NCI-H82 (cell line): ENCODE data around the gene MEF2D.
A peak's percentile ranks its signal among the peaks of the same experiment; 100 is the strongest.

Source experiments
- DNase-seq: peaks from one replicate; lab custom pipeline; 2025; lab: John Stamatoyannopoulos, UW

Gene MEF2D

GRCh38 chr1:156500793-156501506 is 375 bp upstream of the MEF2D start:
- DNase-seq, result peak; percentile 98

GRCh38 chr1:156499842-156500542 is 583 bp downstream of the MEF2D start:
- DNase-seq, result peak; percentile 81

GRCh38 chr1:156499194-156499841 is 1.3 kb downstream of the MEF2D start:
- DNase-seq, result peak; percentile 71

- DNase-seq, result peak; percentile 68
These were observed 2.0 kb downstream of the MEF2D start for GRCh38 chr1:156498432-156499193.

- DNase-seq, result peak; percentile 87
These were observed 2.7 kb downstream of the MEF2D start for GRCh38 chr1:156497743-156498431.

GRCh38 chr1:156497078-156497742 is 3.4 kb downstream of the MEF2D start:
- no peak for DNase-seq

GRCh38 chr1:156496211-156496761 is 4.3 kb downstream of the MEF2D start:
- peak; percentile 98 for DNase-seq

- no peak for DNase-seq
These were observed 5.0 kb downstream of the MEF2D start for GRCh38 chr1:156495401-156496140.

- DNase-seq, result peak; percentile 40
These were observed 6.2 kb downstream of the MEF2D start for GRCh38 chr1:156494309-156494895.

- peak; percentile 72 for DNase-seq
These were observed 6.8 kb downstream of the MEF2D start for GRCh38 chr1:156493742-156494141.

GRCh38 chr1:156493154-156493631 is 7.4 kb downstream of the MEF2D start:
- peak; percentile 97 for DNase-seq

GRCh38 chr1:156492591-156493080 is 7.9 kb downstream of the MEF2D start:
- DNase-seq, result peak; percentile 67

- no peak for DNase-seq
These were observed 8.5 kb downstream of the MEF2D start for GRCh38 chr1:156492013-156492590.

GRCh38 chr1:156491151-156491949 is 9.2 kb downstream of the MEF2D start:
- peak; percentile 54 for DNase-seq

- peak; percentile 85 for DNase-seq
These were observed 10.1 kb downstream of the MEF2D start for GRCh38 chr1:156490401-156491032.

- no peak for DNase-seq
These were observed 10.7 kb downstream of the MEF2D start for GRCh38 chr1:156489935-156490293.

- peak; percentile 100 for DNase-seq
These were observed 11.2 kb downstream of the MEF2D start for GRCh38 chr1:156489166-156489934.
